ENCODE measurements around the gene DENND10.
A peak's percentile ranks its signal among the peaks of the same experiment; 100 is the strongest.
"Not testable (repeated sequence)": the region's sequence is repeated elsewhere in the genome, so short reads cannot be mapped to it uniquely, and the experiment has no call there.

Gene DENND10

DNA sequence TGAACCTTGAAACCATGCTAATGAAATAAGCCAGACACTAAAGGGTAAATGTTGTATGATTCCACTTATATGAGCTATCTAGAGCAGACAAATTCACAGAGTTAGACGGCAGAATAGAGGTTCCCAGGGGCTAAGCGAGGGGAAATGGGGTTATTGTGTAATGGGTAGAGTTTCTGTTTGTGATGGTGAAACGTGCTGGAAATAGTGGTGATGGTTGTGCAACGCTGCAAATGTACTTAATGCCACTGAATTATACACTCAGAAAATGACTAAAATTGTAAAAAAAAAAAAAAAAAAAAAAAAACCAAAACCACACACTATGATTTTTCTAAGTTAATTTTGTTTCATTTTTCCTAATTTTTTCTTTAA lies 31.6 kb downstream of the DENND10 start:
- H3K9me3 ChIP-seq (ENCODE audit: low read depth, low read length): no peaks in the 10 kb centered on the region
- no peak overlapping the region for H3K9ac ChIP-seq (ENCODE audit: insufficient read length)
- TF ChIP-seq POLR2AphosphoS5 (IDR thresholded peaks at IDR 0.05; ENCODE audit: borderline replicate concordance, low read depth, low read length) (no peak), EZH2 (IDR thresholded peaks at IDR 0.05) (no peak), FOXP2 (optimal IDR thresholded peaks at IDR 0.05; ENCODE audit: control extremely low read depth, extremely low read length, insufficient read depth) (no peak)

DNA sequence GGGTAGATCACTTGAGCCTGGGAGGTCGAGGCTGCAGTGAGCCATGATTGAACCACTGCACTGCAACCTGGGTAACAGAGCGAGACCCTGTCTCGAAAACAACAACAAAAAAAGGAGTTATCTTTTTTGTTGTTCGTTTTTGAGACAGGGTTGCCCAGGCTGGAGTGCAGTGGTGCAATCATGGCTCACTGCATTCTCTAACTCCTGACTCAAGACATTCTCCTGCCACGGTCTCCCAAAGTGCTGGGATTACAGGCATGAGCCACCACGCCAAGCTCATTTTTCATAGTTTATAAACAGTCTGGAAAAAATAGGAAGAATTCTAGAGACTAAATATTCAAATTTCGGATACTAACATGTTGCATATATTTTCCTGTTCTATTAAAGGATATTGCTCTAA lies 32.2 kb downstream of the DENND10 start:
- Histone ChIP-seq H3K9me3 (ENCODE audit: low read depth, low read length) (no peaks in the 10 kb centered on the region), H3K4me3 (no peak overlapping the region), H3K9ac (ENCODE audit: insufficient read length) (no peak overlapping the region), H3K36me3 (ENCODE audit: insufficient read depth, low read length) (peaks cover 13% of the 10 kb centered on the region; the same call in 1 of the 2 replicates), H3K27ac (no peak overlapping the region)
- TF ChIP-seq EZH2 (IDR thresholded peaks at IDR 0.05): no peak
- TF ChIP-seq POLR2AphosphoS5 (IDR thresholded peaks at IDR 0.05; ENCODE audit: borderline replicate concordance, low read depth, low read length): no peak
- no peak for TF ChIP-seq FOXP2 (optimal IDR thresholded peaks at IDR 0.05; ENCODE audit: control extremely low read depth, extremely low read length, insufficient read depth)
- no peak for DNase-seq (ENCODE audit: low read depth, low spot score)

More for the DNA sequence above, 31.6 kb downstream of the DENND10 start:
- H3K27ac ChIP-seq: no peak overlapping the region
- peak; percentile 30 for DNase-seq (ENCODE audit: low read depth, low spot score)
- peaks cover 17% of the 10 kb centered on the region; the same call in 1 of the 2 replicates for H3K36me3 ChIP-seq (ENCODE audit: insufficient read depth, low read length)
- no peak overlapping the region for H3K4me3 ChIP-seq

DNA sequence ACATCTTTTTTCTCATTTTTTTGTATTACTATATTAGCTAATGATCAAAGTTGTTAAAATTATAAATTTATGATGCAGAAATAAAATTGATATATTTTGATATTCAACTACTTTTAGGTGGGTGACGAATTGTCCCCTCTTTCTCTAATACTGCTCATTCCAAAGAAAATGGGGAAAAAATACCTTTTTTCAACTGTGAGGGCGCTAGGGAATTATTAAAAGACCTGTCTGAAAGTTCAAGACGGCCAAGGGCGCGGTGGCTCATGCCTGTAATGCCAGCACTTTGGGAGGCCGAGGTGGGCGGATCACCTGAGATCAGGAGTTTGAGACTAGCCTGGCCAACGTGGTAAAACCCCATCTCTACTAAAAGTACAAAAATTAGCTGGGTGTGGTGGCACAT lies 34.0 kb downstream of the DENND10 start:
- H3K9me3 ChIP-seq (ENCODE audit: low read depth, low read length); H3K27ac ChIP-seq; H3K9ac ChIP-seq (ENCODE audit: insufficient read length); H3K36me3 ChIP-seq (ENCODE audit: insufficient read depth, low read length); H3K4me3 ChIP-seq; DNase-seq (ENCODE audit: low read depth, low spot score): not testable (repeated sequence)

DNA sequence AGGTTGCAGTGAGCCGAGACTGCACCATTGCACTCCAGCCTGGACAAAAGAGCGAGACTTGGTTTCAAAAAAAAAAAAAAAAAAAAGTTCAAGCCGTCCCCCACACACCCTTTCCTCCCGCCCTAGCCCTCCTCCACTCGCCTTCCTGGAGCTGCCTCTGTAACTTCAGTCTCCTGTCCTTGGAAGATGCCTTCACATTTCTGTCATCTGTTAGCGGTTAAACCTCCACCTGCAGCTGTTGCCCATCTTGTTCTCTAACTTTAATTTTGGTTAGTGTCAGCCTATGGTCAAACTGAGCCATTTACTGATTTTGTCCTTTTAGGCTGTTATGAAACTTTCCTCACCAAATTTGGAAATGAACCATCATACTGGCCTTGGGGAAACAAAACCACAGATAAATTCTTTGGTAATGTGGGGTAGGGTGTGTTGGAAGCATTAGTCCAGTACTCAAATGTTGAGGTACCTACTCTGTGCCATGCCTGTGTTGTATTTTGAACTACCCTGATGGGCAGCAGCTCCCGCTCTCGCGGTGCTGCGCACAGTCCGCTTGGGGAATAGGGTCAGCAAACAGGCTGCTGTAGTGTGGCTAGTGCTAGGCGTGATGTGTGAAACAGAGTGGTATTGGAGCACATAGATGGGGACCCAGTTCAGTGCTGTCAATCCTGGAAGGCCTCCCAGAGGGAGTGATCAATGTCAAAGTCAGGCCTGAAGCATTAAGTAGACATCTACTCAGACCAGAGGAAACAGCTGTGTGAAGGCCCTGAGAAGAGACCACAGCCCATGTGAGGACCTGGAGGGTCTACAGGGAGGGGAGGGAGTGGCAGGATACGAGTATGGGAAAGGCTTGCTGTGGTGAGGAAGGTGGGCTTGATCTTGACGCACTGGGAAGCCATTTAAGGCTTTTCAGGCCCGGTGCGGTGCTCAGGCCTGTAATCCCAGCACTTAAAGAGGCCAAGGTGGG lies 34.7 kb downstream of the DENND10 start:
- Histone ChIP-seq H3K9me3 (ENCODE audit: low read depth, low read length) (no peaks in the 10 kb centered on the region), H3K36me3 (ENCODE audit: insufficient read depth, low read length) (no peaks in the 10 kb centered on the region; the same call in 1 of the 2 replicates), H3K27ac (no peak overlapping the region), H3K9ac (ENCODE audit: insufficient read length) (no peak overlapping the region), H3K4me3 (no peak overlapping the region)
- TF ChIP-seq POLR2AphosphoS5 (IDR thresholded peaks at IDR 0.05; ENCODE audit: borderline replicate concordance, low read depth, low read length): no peak
- TF ChIP-seq FOXP2 (optimal IDR thresholded peaks at IDR 0.05; ENCODE audit: control extremely low read depth, extremely low read length, insufficient read depth): no peak
- no peak for TF ChIP-seq EZH2 (IDR thresholded peaks at IDR 0.05)
- no peak for DNase-seq (ENCODE audit: low read depth, low spot score)

DNA sequence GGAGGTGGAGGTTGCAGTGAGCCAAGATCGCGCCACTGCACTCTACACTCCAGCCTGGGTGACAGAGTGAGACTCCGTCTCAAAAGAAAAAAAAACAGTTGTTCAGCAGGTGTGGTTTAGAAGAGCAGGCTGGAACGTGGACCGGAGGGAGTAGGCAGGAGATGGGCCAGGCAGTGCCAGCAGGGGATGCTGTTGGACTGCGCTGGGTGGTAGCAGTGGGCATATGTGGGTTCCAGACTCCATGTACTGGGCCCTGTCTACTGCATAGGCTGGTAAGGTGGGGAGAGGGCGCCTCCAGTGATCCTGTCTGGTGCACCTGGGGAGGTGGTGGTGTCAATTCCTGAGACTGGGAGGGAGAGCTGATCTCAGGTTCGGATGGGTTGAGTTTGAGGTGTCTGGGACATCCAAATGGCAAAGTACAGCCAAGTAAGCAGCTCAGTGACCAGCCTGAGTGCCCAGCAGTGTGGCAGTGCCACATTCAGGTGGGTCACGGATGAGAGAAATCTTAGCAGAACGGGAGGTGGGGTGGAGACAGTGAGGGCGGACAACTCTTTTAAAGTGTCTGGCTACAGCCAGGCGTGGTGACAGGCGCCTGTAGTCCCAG lies 35.7 kb downstream of the DENND10 start:
- Histone ChIP-seq H3K4me3 (no peak overlapping the region), H3K36me3 (ENCODE audit: insufficient read depth, low read length) (no peaks in the 10 kb centered on the region), H3K9ac (ENCODE audit: insufficient read length) (no peak overlapping the region), H3K9me3 (ENCODE audit: low read depth, low read length) (no peaks in the 10 kb centered on the region), H3K27ac (no peak overlapping the region)
- TF ChIP-seq FOXP2 (optimal IDR thresholded peaks at IDR 0.05; ENCODE audit: control extremely low read depth, extremely low read length, insufficient read depth) (no peak), EZH2 (IDR thresholded peaks at IDR 0.05) (no peak)
- DNase-seq (ENCODE audit: low read depth, low spot score): no peak

DNA sequence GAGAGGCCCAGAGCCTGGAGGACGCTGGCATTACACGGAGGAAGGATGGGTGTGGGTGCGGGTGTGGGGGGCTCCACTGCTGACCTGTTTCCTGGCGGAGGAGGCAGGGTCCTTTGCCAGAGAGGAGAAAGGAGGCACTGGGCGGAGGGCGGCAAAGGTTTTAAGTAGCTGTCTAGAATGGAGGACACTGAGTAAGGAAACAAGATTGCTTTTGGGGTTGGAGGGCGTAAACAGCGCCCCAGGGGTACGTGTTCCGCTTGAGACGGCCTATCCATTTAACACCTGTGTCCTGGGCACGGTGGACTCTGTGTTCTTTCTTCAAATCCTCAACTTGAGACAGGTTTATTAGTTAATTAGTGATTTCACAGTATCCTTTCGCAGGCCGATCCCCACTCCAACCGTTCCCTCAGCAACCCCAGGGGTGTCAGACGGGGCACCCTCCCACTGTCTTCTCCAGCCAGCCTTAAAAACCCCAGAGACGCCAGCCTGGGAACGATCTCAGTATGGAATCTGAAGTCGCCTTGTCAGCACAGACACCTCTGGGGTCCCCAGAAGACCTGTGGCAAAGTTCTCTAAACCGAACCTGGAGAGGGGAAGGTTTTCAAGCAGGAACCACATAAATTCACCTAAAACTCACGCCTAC lies 36.8 kb downstream of the DENND10 start:
- Histone ChIP-seq H3K27ac (peak overlapping the region; percentile 46; the same call in 1 of the 2 replicates), H3K9me3 (ENCODE audit: low read depth, low read length) (no peaks in the 10 kb centered on the region), H3K9ac (ENCODE audit: insufficient read length) (no peak overlapping the region), H3K4me3 (no peak overlapping the region), H3K36me3 (ENCODE audit: insufficient read depth, low read length) (no peaks in the 10 kb centered on the region)
- no peak for DNase-seq (ENCODE audit: low read depth, low spot score)
- TF ChIP-seq FOXP2 (optimal IDR thresholded peaks at IDR 0.05; ENCODE audit: control extremely low read depth, extremely low read length, insufficient read depth) (no peak), EZH2 (IDR thresholded peaks at IDR 0.05) (no peak), POLR2AphosphoS5 (IDR thresholded peaks at IDR 0.05; ENCODE audit: borderline replicate concordance, low read depth, low read length) (no peak)

DNA sequence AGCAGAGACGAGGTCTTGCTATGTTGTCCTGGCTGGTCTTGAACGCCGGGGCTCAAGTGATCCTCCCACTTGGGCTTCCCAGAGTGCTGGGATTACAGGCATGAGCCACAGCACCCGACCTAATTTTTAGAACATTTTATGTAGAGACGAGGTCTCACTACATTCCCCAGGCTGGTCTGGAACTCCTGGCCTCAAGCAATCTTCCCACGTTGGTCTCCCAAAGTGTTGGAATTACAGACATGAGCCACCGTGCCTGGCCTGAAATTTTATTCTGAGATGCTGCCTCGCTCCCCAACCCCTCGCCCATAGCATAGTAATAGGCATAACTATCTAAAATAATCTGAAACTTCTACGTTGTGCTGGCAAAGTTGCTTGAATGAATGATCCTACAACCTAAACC lies 39.7 kb downstream of the DENND10 start:
- no peak for DNase-seq (ENCODE audit: low read depth, low spot score)
- H3K36me3 ChIP-seq (ENCODE audit: insufficient read depth, low read length): no peaks in the 10 kb centered on the region; the same call in 1 of the 2 replicates
- no peaks in the 10 kb centered on the region for H3K9me3 ChIP-seq (ENCODE audit: low read depth, low read length)
- H3K4me3 ChIP-seq: no peak overlapping the region
- no peak overlapping the region for H3K27ac ChIP-seq
- no peak overlapping the region for H3K9ac ChIP-seq (ENCODE audit: insufficient read length)
- no peak for TF ChIP-seq EZH2 (IDR thresholded peaks at IDR 0.05)
- TF ChIP-seq FOXP2 (optimal IDR thresholded peaks at IDR 0.05; ENCODE audit: control extremely low read depth, extremely low read length, insufficient read depth): no peak
- TF ChIP-seq POLR2AphosphoS5 (IDR thresholded peaks at IDR 0.05; ENCODE audit: borderline replicate concordance, low read depth, low read length): no peak

DNA sequence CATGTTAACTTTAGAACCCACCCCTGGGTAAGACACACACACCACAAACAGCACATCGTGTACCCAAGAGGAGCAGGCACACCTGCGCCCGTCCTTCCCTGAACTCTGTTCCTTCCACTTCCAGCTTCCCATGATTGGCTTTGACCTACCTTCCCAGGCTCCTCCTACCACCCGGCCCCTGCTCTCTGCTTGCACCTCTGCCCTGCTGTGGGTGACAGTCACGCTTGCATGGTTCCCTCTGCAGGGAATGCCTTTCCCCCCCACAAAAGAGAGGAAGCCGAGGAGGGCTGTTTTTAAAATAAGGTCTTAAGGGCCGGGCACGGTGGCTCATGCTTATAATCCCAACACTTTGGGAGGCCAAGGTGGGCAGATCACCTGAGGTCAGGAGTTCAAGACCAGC lies 45.2 kb downstream of the DENND10 start:
- no peaks in the 10 kb centered on the region for H3K9me3 ChIP-seq (ENCODE audit: low read depth, low read length)
- DNase-seq (ENCODE audit: low read depth, low spot score): no peak
- TF ChIP-seq FOXP2 (optimal IDR thresholded peaks at IDR 0.05; ENCODE audit: control extremely low read depth, extremely low read length, insufficient read depth): no peak
- TF ChIP-seq EZH2 (IDR thresholded peaks at IDR 0.05): no peak
- TF ChIP-seq POLR2AphosphoS5 (IDR thresholded peaks at IDR 0.05; ENCODE audit: borderline replicate concordance, low read depth, low read length): no peak
- no peak overlapping the region for H3K4me3 ChIP-seq
- no peak overlapping the region for H3K27ac ChIP-seq
- H3K36me3 ChIP-seq (ENCODE audit: insufficient read depth, low read length): peaks cover 3% of the 10 kb centered on the region; the same call in 1 of the 2 replicates
- H3K9ac ChIP-seq (ENCODE audit: insufficient read length): no peak overlapping the region
